Fibroblast of lung (primary cell): Measurements from ENCODE around the gene ZMYM4. TPM values are rescaled to one million over a fixed set of nuclear protein-coding genes. Genes with fewer than 3 reads are reported as not detected.

ENCODE experiments used
- DNase-seq, 2 donors: peaks; one replicate each; pipeline versions ENCODE4 v3.0.0 to v3.0.0-alpha.2; 2010; ENCODE audit warnings: low read depth in 2 of 2
- H2AFZ ChIP-seq: 2 replicates; pipeline ENCODE4 v1.5.1; 2012; ENCODE audit warnings: low read length, control low read depth, inconsistent platforms
- H3K27ac ChIP-seq: 2 replicates; pipeline ENCODE4 v1.5.1; 2011; ENCODE audit warnings: low read length, control low read depth; ENCODE audit not compliant: insufficient read depth
- H3K27me3 ChIP-seq: 2 replicates; pipeline ENCODE4 v1.5.1; 2011; ENCODE audit warnings: mild to moderate bottlenecking, low read length; ENCODE audit not compliant: control insufficient read depth, insufficient read depth
- H3K36me3 ChIP-seq: 2 replicates; pipeline ENCODE4 v1.5.1; 2011; ENCODE audit warnings: low read length; ENCODE audit not compliant: control insufficient read depth, insufficient read depth
- H3K4me1 ChIP-seq: 2 replicates; pipeline ENCODE4 v1.5.1; 2011; ENCODE audit warnings: low read length; ENCODE audit not compliant: control insufficient read depth, insufficient read depth; ENCODE audit errors: extremely low read depth
- H3K4me2 ChIP-seq: 2 replicates; pipeline ENCODE4 v1.5.1; 2011; ENCODE audit warnings: low read length, control low read depth; ENCODE audit not compliant: insufficient read depth; ENCODE audit errors: extremely low read depth
- H3K4me3 ChIP-seq, 4 experiments: fragments of 200-600 bp in 1 of 4; sonication (generic) in 1 of 4; replicated peaks in 1 of 4; 2 replicates each; pipeline ENCODE4 v1.5.1; 2011 to 2016; ENCODE audit warnings: low read length in 4 of 4, low read depth in 3 of 4, mild to moderate bottlenecking in 3 of 4, control low read depth in 2 of 4, inconsistent platforms in 1 of 4, mixed read lengths in 1 of 4; ENCODE audit not compliant: insufficient read depth in 1 of 4; ENCODE audit errors: control extremely low read depth in 1 of 4
- H3K79me2 ChIP-seq: 2 replicates; pipeline ENCODE4 v1.5.1; 2012; ENCODE audit warnings: mild to moderate bottlenecking, low read length, inconsistent platforms; ENCODE audit not compliant: control insufficient read depth, insufficient read depth
- H3K9ac ChIP-seq: 2 replicates; pipeline ENCODE4 v1.5.1; 2011; ENCODE audit warnings: mild to moderate bottlenecking, low read length, control low read depth; ENCODE audit not compliant: insufficient read depth
- H3K9me3 ChIP-seq: 2 replicates; pipeline ENCODE4 v1.5.1; 2012; ENCODE audit warnings: low read depth, low read length; ENCODE audit not compliant: control insufficient read depth, insufficient read depth
- H4K20me1 ChIP-seq: 2 replicates; pipeline ENCODE4 v1.5.1; 2011; ENCODE audit warnings: low read length; ENCODE audit not compliant: control insufficient read depth, insufficient read depth; ENCODE audit errors: extremely low read depth
- EZH2 ChIP-seq: IDR thresholded peaks from 2 replicates; pipeline ENCODE4 v1.5.1; 2012; ENCODE audit warnings: low read length, control low read depth, mild to moderate bottlenecking; ENCODE audit errors: missing control alignments
- polyA minus RNA-seq: library from RNA; depleted of rRNA, polyadenylated mRNA; stranded (reverse); fragments of >200 nt; gene quantifications from 2 replicates; pipeline ENCODE4 v1.2.3, GENCODE V29; 2011; ENCODE audit warnings: low replicate concordance
- polyA plus RNA-seq, 2 donors: library from polyadenylated mRNA; depleted of rRNA in 1 of 2; stranded (reverse) in 1 of 2; unstranded in 1 of 2; fragments of >200 nt; gene quantifications; 2 replicates each; pipeline ENCODE4 v1.2.1, GENCODE V29; 2011 to 2012; ENCODE audit warnings: missing spikeins in 1 of 2
- total RNA-seq: library from RNA; depleted of rRNA; stranded (reverse); fragments of >200 nt; gene quantifications from 2 replicates; pipeline ENCODE4 v1.2.1, GENCODE V29; 2014
- TF ChIP-seq, protein P1 (sequence below), 2 donors: IDR thresholded peaks in 1 of 2; conservative IDR thresholded peaks in 1 of 2; 1 replicate in 1 of 2; 2 replicates in 1 of 2; pipeline ENCODE4 v1.5.1; 2011 to 2012; ENCODE audit warnings: low read length in 2 of 2, control low read depth in 1 of 2, inconsistent platforms in 1 of 2, low read depth in 1 of 2, mild to moderate bottlenecking in 1 of 2

Gene ZMYM4
- total RNA-seq (35.4 and 40.5 TPM in 2 replicates), polyA plus RNA-seq (39.2 and 54.1 TPM in 2 replicates), polyA minus RNA-seq (12.1 and 14.3 TPM in 2 replicates)
- 24.0 and 33.7 TPM in 2 replicates for polyA plus RNA-seq (2012)

DNA sequence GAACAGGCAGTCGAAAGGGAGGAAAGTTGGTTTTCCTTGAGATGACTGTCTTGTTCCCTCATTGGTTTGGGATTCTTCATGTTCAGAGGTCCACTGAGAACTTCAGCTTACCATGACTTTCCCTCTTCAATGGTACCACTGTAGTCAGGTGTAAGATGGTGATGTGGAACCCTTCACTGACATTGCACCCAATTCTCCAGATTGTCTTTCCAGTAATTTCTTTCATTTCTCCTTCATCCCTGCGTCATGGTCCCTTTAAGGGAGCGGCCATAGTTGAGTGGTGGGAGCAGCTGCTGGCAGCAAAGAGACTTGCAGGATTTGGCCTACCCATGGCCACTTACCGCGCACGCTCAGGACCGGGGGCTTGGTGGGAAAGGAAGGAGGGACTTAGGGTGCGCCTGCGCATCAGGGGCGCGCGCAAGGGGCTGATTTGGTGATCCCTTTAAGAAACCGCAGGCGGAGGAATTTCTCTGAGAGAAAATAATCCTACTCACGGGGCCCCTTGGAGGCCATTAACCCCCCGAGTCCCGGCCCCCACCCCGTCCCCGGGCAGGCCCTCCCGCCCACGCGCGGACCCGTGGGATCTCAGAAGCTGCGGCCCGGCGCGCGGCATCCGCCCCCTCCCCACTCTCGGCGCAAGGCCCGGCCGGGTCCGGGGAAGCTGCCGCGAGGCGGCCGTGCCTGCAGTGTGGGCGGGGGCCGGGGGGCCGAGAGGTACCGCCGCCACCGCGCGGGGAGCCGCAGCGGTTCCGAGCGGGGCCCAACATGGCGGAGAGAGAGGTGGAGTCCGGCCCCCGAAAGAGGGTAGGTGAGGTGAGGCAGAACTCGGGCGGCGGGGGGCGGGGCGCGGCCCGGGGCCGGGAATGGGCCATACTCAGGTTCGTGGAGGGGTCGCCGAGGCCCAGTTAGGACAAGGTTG is at the start of gene ZMYM4:
ZMYM4 (plus strand) TSS at position 428 of the 919 bp plus-strand sequence; CDS start at position 766, 338 bp downstream.
- Histone ChIP-seq H3K9me3 (no peaks in the 10 kb centered on the region), H4K20me1 (peaks cover 3% of the 10 kb centered on the region), H3K79me2 (peaks cover 48% of the 10 kb centered on the region), H3K4me1 (no peaks in the 10 kb centered on the region), H3K27me3 (no peaks in the 10 kb centered on the region), H3K27ac (peak within 1 kb of the TSS; percentile 79), H2AFZ (peak within 1 kb of the TSS; percentile 61), H3K36me3 (no peaks in the 10 kb centered on the region), H3K4me2 (peak within 1 kb of the TSS; percentile 92), H3K9ac (peak within 1 kb of the TSS; percentile 92), H3K4me3 (peak within 1 kb of the TSS; percentile 88 to 98 (median 92))
- peak; percentile 99 to 100 for DNase-seq
- TF ChIP-seq, protein P1, sequence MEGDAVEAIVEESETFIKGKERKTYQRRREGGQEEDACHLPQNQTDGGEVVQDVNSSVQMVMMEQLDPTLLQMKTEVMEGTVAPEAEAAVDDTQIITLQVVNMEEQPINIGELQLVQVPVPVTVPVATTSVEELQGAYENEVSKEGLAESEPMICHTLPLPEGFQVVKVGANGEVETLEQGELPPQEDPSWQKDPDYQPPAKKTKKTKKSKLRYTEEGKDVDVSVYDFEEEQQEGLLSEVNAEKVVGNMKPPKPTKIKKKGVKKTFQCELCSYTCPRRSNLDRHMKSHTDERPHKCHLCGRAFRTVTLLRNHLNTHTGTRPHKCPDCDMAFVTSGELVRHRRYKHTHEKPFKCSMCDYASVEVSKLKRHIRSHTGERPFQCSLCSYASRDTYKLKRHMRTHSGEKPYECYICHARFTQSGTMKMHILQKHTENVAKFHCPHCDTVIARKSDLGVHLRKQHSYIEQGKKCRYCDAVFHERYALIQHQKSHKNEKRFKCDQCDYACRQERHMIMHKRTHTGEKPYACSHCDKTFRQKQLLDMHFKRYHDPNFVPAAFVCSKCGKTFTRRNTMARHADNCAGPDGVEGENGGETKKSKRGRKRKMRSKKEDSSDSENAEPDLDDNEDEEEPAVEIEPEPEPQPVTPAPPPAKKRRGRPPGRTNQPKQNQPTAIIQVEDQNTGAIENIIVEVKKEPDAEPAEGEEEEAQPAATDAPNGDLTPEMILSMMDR (conservative IDR thresholded peaks at IDR 0.05 in 1 of 2, IDR thresholded peaks at IDR 0.05 in 1 of 2; ENCODE audit: low read depth in 1 of 2, low read length in 2 of 2), result no peak
- TF ChIP-seq EZH2, result no peak

DNA sequence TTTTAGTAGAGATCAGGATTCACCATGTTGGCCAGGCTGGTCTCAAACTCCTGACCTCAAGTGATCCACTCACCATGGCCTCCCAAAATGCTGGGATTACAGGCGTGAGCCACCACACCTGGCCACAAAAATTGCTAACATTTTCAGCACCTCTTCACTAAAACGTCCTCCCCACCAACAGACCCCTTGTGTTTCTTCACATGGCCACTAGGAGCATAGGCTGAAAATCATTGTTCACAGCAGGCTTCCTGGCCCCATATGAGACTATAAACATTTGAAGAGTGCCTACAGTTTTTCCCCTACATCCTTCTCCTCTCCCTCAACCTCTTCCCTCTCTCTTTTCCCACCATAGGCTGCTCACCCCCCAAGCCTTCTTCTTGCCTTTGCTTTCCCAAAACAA is 47.5 kb upstream of the ZMYM4 start:
- H3K9me3 ChIP-seq, result no peaks in the 10 kb centered on the region
- H2AFZ ChIP-seq, result no peak overlapping the region
- H3K9ac ChIP-seq, result no peak overlapping the region
- H3K79me2 ChIP-seq, result no peaks in the 10 kb centered on the region
- H3K27ac ChIP-seq, result no peak overlapping the region
- H3K4me3 ChIP-seq, result no peak overlapping the region
- H3K36me3 ChIP-seq, result no peaks in the 10 kb centered on the region
- peaks cover 10% of the 10 kb centered on the region for H3K4me1 ChIP-seq
- no peak overlapping the region for H3K4me2 ChIP-seq
- TF ChIP-seq, protein P1 (conservative IDR thresholded peaks at IDR 0.05 in 1 of 2, IDR thresholded peaks at IDR 0.05 in 1 of 2; ENCODE audit: low read depth in 1 of 2, low read length in 2 of 2), result peak; percentile 19 to 47
- no peak for TF ChIP-seq EZH2
- peak in 1 of 2 donors; percentile 10 for DNase-seq
- no peaks in the 10 kb centered on the region for H3K27me3 ChIP-seq
- no peaks in the 10 kb centered on the region for H4K20me1 ChIP-seq

DNA sequence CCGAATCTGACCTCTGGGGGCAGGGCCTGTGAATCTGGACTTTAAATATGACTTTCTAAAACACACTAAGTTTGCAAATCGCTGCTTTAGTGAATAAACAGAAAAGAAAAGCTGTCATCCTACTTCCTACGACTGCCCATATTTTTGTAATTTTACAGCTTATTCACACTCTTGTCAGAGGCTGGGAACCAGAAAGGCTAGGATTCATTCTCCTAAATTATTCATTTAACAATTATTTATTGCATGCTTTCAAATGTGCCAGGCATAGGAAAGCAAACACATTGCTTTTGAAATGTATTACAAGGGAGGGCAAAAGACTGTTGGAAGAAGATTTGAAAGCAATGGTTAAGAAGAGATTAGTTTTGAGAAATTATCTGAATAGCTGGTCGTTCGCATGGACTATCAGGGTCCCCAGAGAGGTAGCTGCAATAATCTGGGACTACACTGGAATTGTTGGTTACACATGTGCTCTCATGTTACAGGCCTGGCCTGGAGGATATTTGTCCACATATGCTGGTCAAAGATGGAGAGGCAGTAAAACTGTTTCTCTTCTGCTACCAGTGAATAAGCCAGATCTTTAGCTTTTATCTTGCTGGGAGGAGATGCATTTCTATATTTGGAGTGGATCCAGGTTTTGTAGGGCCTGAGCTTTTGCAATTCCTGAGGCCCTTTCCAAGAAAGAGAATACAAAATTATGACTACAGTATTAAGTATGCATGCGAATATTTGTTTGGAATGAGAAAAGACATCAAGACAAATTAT is 46.0 kb upstream of the ZMYM4 start:
- no peaks in the 10 kb centered on the region for H3K36me3 ChIP-seq
- H3K27me3 ChIP-seq, result no peaks in the 10 kb centered on the region
- H3K9ac ChIP-seq, result no peak overlapping the region
- H3K4me2 ChIP-seq, result peak overlapping the region; percentile 51
- H3K4me1 ChIP-seq, result peaks cover 10% of the 10 kb centered on the region
- H3K27ac ChIP-seq, result peak overlapping the region; percentile 15
- no peaks in the 10 kb centered on the region for H4K20me1 ChIP-seq
- TF ChIP-seq, protein P1 (conservative IDR thresholded peaks at IDR 0.05 in 1 of 2, IDR thresholded peaks at IDR 0.05 in 1 of 2; ENCODE audit: low read depth in 1 of 2, low read length in 2 of 2), result no peak
- TF ChIP-seq EZH2, result no peak
- no peak overlapping the region for H3K4me3 ChIP-seq
- peak overlapping the region; percentile 11 for H2AFZ ChIP-seq
- DNase-seq, result peak; percentile 67 to 94
- H3K79me2 ChIP-seq, result no peaks in the 10 kb centered on the region
- H3K9me3 ChIP-seq, result no peaks in the 10 kb centered on the region
